HEK293 (cell line): ENCODE results near the gene VWA3B.

Experiments
- CTCF ChIA-PET: fragments of 350-600 bp; formaldehyde crosslinking; extraction: SDS; loops from one replicate; lab custom pipeline; 2021; ENCODE audit warnings: antibody characterized with exemption; lab: Yijun Ruan, JAX
- POLR2A ChIA-PET: fragments of 300-600 bp; formaldehyde crosslinking; extraction: SDS; loops from one replicate; lab custom pipeline; 2020; ENCODE audit warnings: antibody characterized with exemption, inconsistent platforms; lab: Yijun Ruan, JAX
- H3K27ac ChIP-seq: fragments of 200-500 bp; sonication (Bioruptor generic); 2 replicates; pipeline ENCODE4 v1.5.1; 2014; ENCODE audit warnings: low read depth, low read length, control low read depth, inconsistent platforms; ENCODE audit errors: extremely low read depth
- H3K36me3 ChIP-seq, 2 experiments: fragments of 200-500 bp in 1 of 2; sonication (Bioruptor generic) in 1 of 2; 1 replicate in 1 of 2; 2 replicates in 1 of 2; pipeline ENCODE4 v1.5.1; 2014 to 2017; ENCODE audit warnings: inconsistent platforms in 2 of 2, low read length in 2 of 2; ENCODE audit not compliant: control insufficient read depth in 2 of 2, insufficient read depth in 1 of 2
- H3K4me1 ChIP-seq: fragments of 200-500 bp; sonication (Bioruptor generic); 2 replicates; pipeline ENCODE4 v1.5.1; 2014; ENCODE audit warnings: mild to moderate bottlenecking, low read length, inconsistent platforms; ENCODE audit not compliant: control insufficient read depth, insufficient read depth
- H3K4me3 ChIP-seq: 2 replicates; pipeline ENCODE4 v1.5.1; 2011; ENCODE audit warnings: low read depth, mild to moderate bottlenecking, control low read depth, low read length, moderate library complexity
- H3K9me3 ChIP-seq: fragments of 200-500 bp; sonication (Bioruptor generic); 2 replicates; pipeline ENCODE4 v1.5.1; 2014; ENCODE audit warnings: low read depth, low read length, inconsistent platforms; ENCODE audit not compliant: control insufficient read depth, insufficient read depth
- GLI2 ChIP-seq: fragments of 450-650 bp; formaldehyde crosslinking; IDR thresholded peaks from 2 replicates; pipeline ENCODE4; 2017; ENCODE audit warnings: missing biosample characterization, missing genetic modification characterization, low read depth, borderline replicate concordance
- IKZF3 ChIP-seq: fragments of 450-650 bp; IDR thresholded peaks from 2 replicates; pipeline ENCODE4 v1.5.0; 2018; ENCODE audit warnings: missing biosample characterization, mild to moderate bottlenecking, missing genetic modification characterization, moderate library complexity
- KLF1 ChIP-seq: fragments of 450-650 bp; formaldehyde crosslinking; IDR thresholded peaks from 2 replicates; pipeline ENCODE4 v1.5.1; 2016; ENCODE audit warnings: missing biosample characterization, missing genetic modification characterization
- KLF16 ChIP-seq: fragments of 450-650 bp; formaldehyde crosslinking; IDR thresholded peaks from 2 replicates; pipeline ENCODE4 v1.5.1; 2017; ENCODE audit warnings: missing biosample characterization, missing genetic modification characterization
- KLF8 ChIP-seq: fragments of 450-650 bp; formaldehyde crosslinking; IDR thresholded peaks from 2 replicates; pipeline ENCODE4 v1.5.1; 2016; ENCODE audit warnings: missing biosample characterization, missing genetic modification characterization
- MZF1 ChIP-seq: fragments of 450-650 bp; formaldehyde crosslinking; IDR thresholded peaks from 2 replicates; pipeline ENCODE4 v1.5.1; 2017; ENCODE audit warnings: missing biosample characterization, missing genetic modification characterization, borderline replicate concordance
- PBX3 ChIP-seq: sonication (generic); formaldehyde crosslinking; IDR thresholded peaks from 2 replicates; pipeline ENCODE4 v1.8.1; 2022; ENCODE audit warnings: mild to moderate bottlenecking, moderate library complexity, missing genetic modification reagents
- PRDM10 ChIP-seq: fragments of 450-650 bp; formaldehyde crosslinking; IDR thresholded peaks from 2 replicates; pipeline ENCODE4 v1.5.1; 2016; ENCODE audit warnings: missing biosample characterization, missing genetic modification characterization
- RBAK ChIP-seq: fragments of 450-650 bp; formaldehyde crosslinking; IDR thresholded peaks from 2 replicates; pipeline ENCODE4 v1.5.1; 2016; ENCODE audit warnings: missing biosample characterization, missing genetic modification characterization
- SETDB1 ChIP-seq: IDR thresholded peaks from one replicate; pipeline ENCODE4 v1.6.1; 2017; ENCODE audit warnings: mild to moderate bottlenecking, low read length, moderate library complexity, mixed read lengths; ENCODE audit not compliant: insufficient read length
- YY1 ChIP-seq: fragments of 450-650 bp; formaldehyde crosslinking; IDR thresholded peaks from 2 replicates; pipeline ENCODE4 v1.5.1; 2018; ENCODE audit warnings: missing biosample characterization, missing genetic modification characterization
- ZNF10 ChIP-seq: fragments of 450-650 bp; formaldehyde crosslinking; IDR thresholded peaks from 2 replicates; pipeline ENCODE4 v1.5.1; 2017; ENCODE audit warnings: missing biosample characterization, missing genetic modification characterization
- ZNF146 ChIP-seq: fragments of 450-650 bp; formaldehyde crosslinking; IDR thresholded peaks from 2 replicates; pipeline ENCODE4 v1.5.1; 2016; ENCODE audit warnings: missing biosample characterization, missing genetic modification characterization
- ZNF157 ChIP-seq: fragments of 450-650 bp; formaldehyde crosslinking; IDR thresholded peaks from 2 replicates; pipeline ENCODE4 v1.5.1; 2016; ENCODE audit warnings: missing biosample characterization, missing genetic modification characterization
- ZNF18 ChIP-seq: fragments of 450-650 bp; formaldehyde crosslinking; IDR thresholded peaks from 2 replicates; pipeline ENCODE4 v1.5.1; 2016; ENCODE audit warnings: missing biosample characterization, missing genetic modification characterization
- ZNF202 ChIP-seq: fragments of 450-650 bp; formaldehyde crosslinking; IDR thresholded peaks from 2 replicates; pipeline ENCODE4 v1.5.1; 2016; ENCODE audit warnings: missing biosample characterization, missing genetic modification characterization, borderline replicate concordance
- ZNF248 ChIP-seq: fragments of 450-650 bp; formaldehyde crosslinking; IDR thresholded peaks from 2 replicates; pipeline ENCODE4 v1.5.1; 2017; ENCODE audit warnings: missing biosample characterization, missing genetic modification characterization
- ZNF26 ChIP-seq: fragments of 450-650 bp; formaldehyde crosslinking; IDR thresholded peaks from 2 replicates; pipeline ENCODE4 v1.5.1; 2016; ENCODE audit warnings: missing biosample characterization, missing genetic modification characterization
- ZNF404 ChIP-seq: fragments of 450-650 bp; formaldehyde crosslinking; IDR thresholded peaks from 2 replicates; pipeline ENCODE4 v1.5.1; 2017; ENCODE audit warnings: missing biosample characterization, missing genetic modification characterization
- ZNF433 ChIP-seq: fragments of 450-650 bp; formaldehyde crosslinking; IDR thresholded peaks from 2 replicates; pipeline ENCODE4 v1.5.1; 2016; ENCODE audit warnings: missing biosample characterization, missing genetic modification characterization, low read depth
- ZNF449 ChIP-seq: fragments of 450-650 bp; formaldehyde crosslinking; IDR thresholded peaks from 2 replicates; pipeline ENCODE4 v1.5.1; 2017; ENCODE audit warnings: missing biosample characterization, mild to moderate bottlenecking, missing genetic modification characterization, moderate library complexity
- ZNF544 ChIP-seq: fragments of 450-650 bp; formaldehyde crosslinking; IDR thresholded peaks from 2 replicates; pipeline ENCODE4 v1.5.0; 2017; ENCODE audit warnings: missing biosample characterization, missing genetic modification characterization
- ZNF549 ChIP-seq: fragments of 450-650 bp; IDR thresholded peaks from 2 replicates; pipeline ENCODE4 v1.5.1; 2018; ENCODE audit warnings: missing biosample characterization, missing genetic modification characterization, mild to moderate bottlenecking, inconsistent platforms, moderate library complexity
- ZNF580 ChIP-seq: fragments of 450-650 bp; formaldehyde crosslinking; IDR thresholded peaks from 2 replicates; pipeline ENCODE4 v1.5.1; 2016; ENCODE audit warnings: missing biosample characterization, missing genetic modification characterization
- ZNF624 ChIP-seq: fragments of 450-650 bp; formaldehyde crosslinking; IDR thresholded peaks from 2 replicates; pipeline ENCODE4 v1.5.1; 2017; ENCODE audit warnings: missing biosample characterization, missing genetic modification characterization
- ZNF670 ChIP-seq: fragments of 450-650 bp; formaldehyde crosslinking; IDR thresholded peaks from 2 replicates; pipeline ENCODE4 v1.5.1; 2016; ENCODE audit warnings: missing biosample characterization, missing genetic modification characterization, low read depth
- ZNF776 ChIP-seq: fragments of 450-650 bp; formaldehyde crosslinking; IDR thresholded peaks from 2 replicates; pipeline ENCODE4 v1.5.0; 2017; ENCODE audit warnings: missing biosample characterization, missing genetic modification characterization, borderline replicate concordance
- ZNF843 ChIP-seq: fragments of 450-650 bp; formaldehyde crosslinking; IDR thresholded peaks from 2 replicates; pipeline ENCODE4 v1.5.1; 2016; ENCODE audit warnings: missing biosample characterization, missing genetic modification characterization

VWA3B gene

GRCh38 chr2:98236935-98237334 is 150.0 kb downstream of the VWA3B start:
- Histone ChIP-seq H3K4me3 (no peak overlapping the region), H3K27ac (no peak overlapping the region), H3K36me3 (no peaks in the 10 kb centered on the region), H3K9me3 (no peaks in the 10 kb centered on the region), H3K4me1 (no peaks in the 10 kb centered on the region)
- TF ChIP-seq ZNF202 (tag by site-specific recombination) (no peak), ZNF776 (tag by site-specific recombination) (no peak), KLF16 (tag by site-specific recombination) (no peak), ZNF544 (tag by site-specific recombination) (no peak), ZNF146 (tag by site-specific recombination) (no peak), ZNF10 (tag by site-specific recombination) (no peak), MZF1 (tag by site-specific recombination) (no peak), ZNF18 (tag by site-specific recombination) (no peak), YY1 (no peak), ZNF26 (tag by site-specific recombination) (no peak), ZNF433 (no peak), GLI2 (no peak), ZNF624 (no peak), PBX3 (CRISPR knock-in tag) (no peak), RBAK (no peak), PRDM10 (tag by site-specific recombination) (no peak), IKZF3 (tag by site-specific recombination) (no peak), ZNF248 (tag by site-specific recombination) (no peak), ZNF670 (no peak)
- POLR2A ChIA-PET = no interaction called here
- CTCF ChIA-PET = no interaction called here

- POLR2A ChIA-PET = no interaction called here
- no peak overlapping the region for H3K27ac ChIP-seq
- no peaks in the 10 kb centered on the region for H3K9me3 ChIP-seq
- TF ChIP-seq KLF1 (tag by site-specific recombination) (no peak), ZNF404 (tag by site-specific recombination) (no peak), ZNF449 (no peak), KLF8 (tag by site-specific recombination) (no peak), ZNF580 (tag by site-specific recombination) (no peak), ZNF157 (tag by site-specific recombination) (no peak), ZNF843 (no peak), SETDB1 (no peak), ZNF549 (tag by site-specific recombination) (no peak)
Measured at GRCh38 chr2:98240786-98241398, 153.9 kb downstream of the VWA3B start.

More at GRCh38 chr2:98240786-98241398, 153.9 kb downstream of the VWA3B start:
- H3K4me3 ChIP-seq = no peak overlapping the region
- H3K4me1 ChIP-seq = no peaks in the 10 kb centered on the region
- no peaks in the 10 kb centered on the region for H3K36me3 ChIP-seq
- CTCF ChIA-PET = interaction anchor here (0.9 kb wide), 1 partner anchor 542 kb away, joined by 3 read pairs; no protein-coding TSS in a partner anchor
